IMR-90 (cell line): ENCODE data around the gene ENDOG. TPM values are rescaled to one million over a fixed set of nuclear protein-coding genes. Genes with fewer than 3 reads are reported as not detected.

Experiments used
- ATAC-seq: fragments of 200-7000 bp; cut with Tn5 transposase; 2 replicates; pipeline ENCODE4 v1.9.1; 2020; ENCODE audit warnings: low read depth, mild to moderate bottlenecking, moderate library complexity
- BruUV-seq: library from RNA; stranded (reverse); fragments of 400-500 nt; replicated peaks from 2 replicates; lab custom pipeline; 2021; lab: Mats Ljungman, UMichigan
- CTCF ChIA-PET: fragments of 300-600 bp; formaldehyde crosslinking; extraction: SDS; loops from one replicate; lab custom pipeline; 2021; ENCODE audit warnings: antibody characterized with exemption; lab: Yijun Ruan, JAX
- POLR2A ChIA-PET: fragments of 300-600 bp; sonication (Branson Sonifier 250); formaldehyde crosslinking; loops from one replicate; lab custom pipeline; 2022; ENCODE audit warnings: antibody characterized with exemption; ENCODE audit not compliant: unreplicated experiment; lab: Charles Lee
- DNase-seq: peaks from one replicate; pipeline ENCODE4 v3.0.0; 2013
- H2AFZ ChIP-seq: replicated peaks from 2 replicates; pipeline ENCODE3; 2013; ENCODE audit warnings: low read length, mild to moderate bottlenecking; ENCODE audit not compliant: poor library complexity
- H2AK5ac ChIP-seq: 2 replicates; pipeline ENCODE4 v1.6.1; 2013; ENCODE audit warnings: low read depth, low read length, inconsistent platforms
- H2AK9ac ChIP-seq: replicated peaks from 2 replicates; pipeline ENCODE3; 2013; ENCODE audit warnings: mild to moderate bottlenecking, low read depth, low read length, moderate library complexity; ENCODE audit not compliant: poor library complexity
- H2BK120ac ChIP-seq: 2 replicates; pipeline ENCODE4 v1.6.1; 2013; ENCODE audit warnings: low read depth, low read length, inconsistent platforms
- H2BK15ac ChIP-seq: 3 replicates; pipeline ENCODE4 v1.6.1; 2013; ENCODE audit warnings: low read depth, low read length, inconsistent platforms
- H2BK20ac ChIP-seq: 2 replicates; pipeline ENCODE4 v1.6.1; 2013; ENCODE audit warnings: low read depth, mild to moderate bottlenecking, inconsistent platforms, low read length, moderate library complexity
- H2BK5ac ChIP-seq: 2 replicates; pipeline ENCODE4 v1.6.1; 2013; ENCODE audit warnings: mild to moderate bottlenecking, low read depth, low read length, inconsistent platforms; ENCODE audit not compliant: poor library complexity, severe bottlenecking
- H3K14ac ChIP-seq: replicated peaks from 2 replicates; pipeline ENCODE4 v1.6.1; 2013; ENCODE audit warnings: low read depth, low read length, inconsistent platforms
- H3K18ac ChIP-seq: 2 replicates; pipeline ENCODE4 v1.6.1; 2013; ENCODE audit warnings: low read depth, low read length, control low read depth
- H3K23ac ChIP-seq: 2 replicates; pipeline ENCODE4 v1.6.1; 2013; ENCODE audit warnings: low read depth, low read length, inconsistent platforms
- H3K27ac ChIP-seq: 2 replicates; pipeline ENCODE4 v1.5.1; 2013; ENCODE audit warnings: mild to moderate bottlenecking, control low read depth, low read length; ENCODE audit not compliant: insufficient read depth
- H3K27me3 ChIP-seq: 2 replicates; pipeline ENCODE4 v1.6.1; 2013; ENCODE audit warnings: low read length; ENCODE audit not compliant: control insufficient read depth, insufficient read depth
- H3K36me3 ChIP-seq: 2 replicates; pipeline ENCODE4 v1.6.1; 2013; ENCODE audit warnings: low read length, mixed read lengths; ENCODE audit not compliant: control insufficient read depth, insufficient read depth
- H3K4ac ChIP-seq: 2 replicates; pipeline ENCODE4 v1.6.1; 2013; ENCODE audit warnings: low read depth, low read length, inconsistent platforms
- H3K4me1 ChIP-seq: 2 replicates; pipeline ENCODE4 v1.6.1; 2013; ENCODE audit warnings: low read length, mixed read lengths; ENCODE audit not compliant: control insufficient read depth, insufficient read depth
- H3K4me2 ChIP-seq: 2 replicates; pipeline ENCODE4 v1.6.1; 2013; ENCODE audit warnings: low read depth, mild to moderate bottlenecking, control low read depth, low read length, moderate library complexity
- H3K4me3 ChIP-seq: 2 replicates; pipeline ENCODE4 v1.5.1; 2013; ENCODE audit warnings: low read depth, mild to moderate bottlenecking, control low read depth, low read length, moderate library complexity; ENCODE audit not compliant: insufficient read depth
- H3K56ac ChIP-seq: 2 replicates; pipeline ENCODE4 v1.6.1; 2013; ENCODE audit warnings: low read length, inconsistent platforms; ENCODE audit not compliant: insufficient read depth; ENCODE audit errors: extremely low read depth
- H3K79me1 ChIP-seq, 2 experiments: 2 replicates each; pipeline ENCODE4 v1.6.1; 2013; ENCODE audit warnings: low read length in 2 of 2, inconsistent platforms in 1 of 2, low read depth in 1 of 2
- H3K9ac ChIP-seq: 2 replicates; pipeline ENCODE4 v1.6.1; 2013; ENCODE audit warnings: low read depth, low read length, control low read depth
- H3K9me1 ChIP-seq: 2 replicates; pipeline ENCODE4 v1.6.1; 2013; ENCODE audit warnings: low read length, inconsistent platforms; ENCODE audit not compliant: insufficient read depth
- H3K9me3 ChIP-seq: 2 replicates; pipeline ENCODE4 v1.6.1; 2013; ENCODE audit warnings: low read length; ENCODE audit not compliant: control insufficient read depth, insufficient read depth
- H4K20me1 ChIP-seq: 2 replicates; pipeline ENCODE4 v1.6.1; 2013; ENCODE audit warnings: low read length, inconsistent platforms; ENCODE audit not compliant: insufficient read depth
- H4K5ac ChIP-seq: 2 replicates; pipeline ENCODE4 v1.6.1; 2013; ENCODE audit warnings: mild to moderate bottlenecking, low read depth, low read length, control low read depth
- H4K8ac ChIP-seq, 2 experiments: 2 replicates each; pipeline ENCODE4 v1.6.1; 2013; ENCODE audit warnings: low read depth in 2 of 2, low read length in 2 of 2, control low read depth in 1 of 2, inconsistent platforms in 1 of 2
- H4K91ac ChIP-seq: 2 replicates; pipeline ENCODE4 v1.6.1; 2013; ENCODE audit warnings: low read depth, low read length, inconsistent platforms; ENCODE audit not compliant: insufficient read depth
- FOS ChIP-seq: fragments of 150-350 bp; IDR thresholded peaks from 2 replicates; pipeline ENCODE4 v1.6.1; 2016; ENCODE audit warnings: low read depth, low read length
- RCOR1 ChIP-seq: IDR thresholded peaks from 2 replicates; pipeline ENCODE4 v1.6.1; 2012; ENCODE audit warnings: mild to moderate bottlenecking, low read length, improper control_type of control experiment; ENCODE audit not compliant: insufficient replicate concordance
- SMC3 ChIP-seq: fragments of 150-350 bp; IDR thresholded peaks from 2 replicates; pipeline ENCODE4 v1.6.1; 2016; ENCODE audit warnings: low read depth, mild to moderate bottlenecking, antibody characterized with exemption, low read length, moderate library complexity
- WGBS, 2 experiments: methylation state at CpG; one replicate each; pipeline versions ENCODE4 v1.1.5 to v1.1.7; 2013; ENCODE audit warnings: missing lambda C conversion rate in 2 of 2; ENCODE audit not compliant: insufficient read length in 1 of 2; ENCODE audit errors: extremely low coverage in 2 of 2; 5-methylcytosine and 5-hydroxymethylcytosine counted together
- dilution Hi-C: fragments of 300-500 bp; cut with HindIII; formaldehyde crosslinking; loops from one replicate; pipeline ENCODE4 v1.14.3; 2018; ENCODE audit warnings: low sequenced_read_pairs; ENCODE audit not compliant: unreplicated experiment
- in situ Hi-C: fragments of 300-500 bp; cut with MboI; formaldehyde crosslinking; loops from 3 replicates; pipeline ENCODE4 v1.14.3; 2019; ENCODE audit warnings: low sequenced_read_pairs, inconsistent platforms, mixed read lengths
- intact Hi-C: fragments of 100-400 bp; cut with micrococcal nuclease; formaldehyde crosslinking; loops from 2 replicates; pipeline ENCODE4 v1.10.0; 2022
- polyA plus RNA-seq, 3 experiments: library from polyadenylated mRNA; depleted of rRNA; stranded (reverse); fragments of >200 nt; gene quantifications; 2 replicates each; pipeline ENCODE4 v1.2.3, GENCODE V29; 2012; ENCODE audit warnings: low replicate concordance in 1 of 3
- total RNA-seq: library from RNA; depleted of rRNA; stranded (reverse); fragments of >200 nt; gene quantifications from 2 replicates; pipeline ENCODE4 v1.2.3, GENCODE V29; 2012
- TF ChIP-seq, protein P1 (sequence below): fragments of 150-350 bp; IDR thresholded peaks from 2 replicates; pipeline ENCODE4 v1.6.1; 2016; ENCODE audit warnings: low read depth, mild to moderate bottlenecking, low read length, moderate library complexity, borderline replicate concordance

ENDOG gene
- total and polyA plus RNA-seq, 2 of the 4 experiments (the other 2 are of a cell fraction) = 9.9 to 16.2 TPM

DNA sequence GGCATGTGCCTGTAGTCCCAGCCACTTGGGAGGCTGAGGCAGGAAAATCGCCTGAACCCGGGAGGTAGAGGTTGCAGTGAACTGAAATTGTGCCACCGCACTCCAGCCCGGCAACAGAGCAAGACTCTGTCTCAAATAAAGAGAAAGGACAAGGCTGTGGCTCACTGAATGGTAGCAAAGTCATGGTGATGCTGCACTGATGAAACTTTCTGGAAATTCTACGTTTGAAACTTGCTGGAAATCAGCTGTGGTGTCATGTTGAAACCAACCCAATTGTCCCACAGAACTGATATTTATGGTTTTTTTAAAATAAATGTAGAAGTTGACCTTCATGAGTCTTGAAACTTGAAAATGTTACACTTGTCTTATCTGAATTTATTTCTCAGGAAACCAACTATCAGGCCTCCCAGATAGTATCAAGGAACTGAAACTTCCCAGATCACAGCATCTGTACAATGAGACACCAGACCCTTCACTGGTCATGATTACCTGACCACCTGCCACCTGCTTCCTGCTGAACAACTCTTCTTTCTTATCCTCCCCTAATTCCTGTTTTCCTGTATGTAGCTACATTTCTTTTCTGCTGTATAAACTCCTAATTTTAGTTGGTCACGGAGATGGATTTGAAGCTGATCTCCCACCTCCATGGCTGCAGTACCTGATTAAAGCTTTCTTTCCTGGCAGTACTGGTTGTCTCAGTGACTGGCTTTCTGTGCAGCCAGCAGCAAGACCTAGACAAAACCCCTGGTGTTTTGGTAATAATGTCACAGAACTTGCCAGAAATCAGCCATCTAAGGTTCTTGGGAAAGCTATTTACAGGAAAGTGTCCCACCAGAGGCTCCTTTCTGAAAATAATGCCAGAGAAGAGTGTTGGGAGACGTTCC, 36.9 kb upstream of the ENDOG start (continued):
- no peak for TF ChIP-seq RCOR1
- TF ChIP-seq FOS = no peak

DNA sequence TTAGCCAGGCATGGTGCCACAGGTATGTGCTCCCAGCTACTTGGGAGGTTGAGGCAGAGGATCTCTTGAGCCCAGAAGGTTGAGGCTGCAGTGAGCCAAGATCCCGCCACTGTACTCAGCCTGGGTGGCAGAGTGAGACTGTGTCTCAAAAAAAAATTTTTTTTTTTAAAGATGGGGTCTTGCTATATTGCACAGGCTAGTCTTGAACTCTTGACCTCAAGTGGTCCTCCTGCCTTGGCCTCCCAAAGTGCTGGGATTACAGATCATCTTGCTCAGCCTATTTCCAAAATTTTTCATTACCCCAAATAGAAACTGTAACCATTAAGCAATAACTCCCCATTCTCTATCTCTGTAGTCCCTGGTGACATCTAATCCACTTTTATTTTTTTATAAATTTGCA, 35.6 kb upstream of the ENDOG start:
- no peak overlapping the region for H3K18ac ChIP-seq
- ChIA-PET POLR2A (no interaction called here), CTCF (interaction anchor here (1.7 kb wide), 1 partner anchor 12 kb away, joined by 3 read pairs; no protein-coding TSS in a partner anchor)
- H2AFZ ChIP-seq = no peak overlapping the region
- no peak overlapping the region for H3K56ac ChIP-seq
- no peaks in the 10 kb centered on the region; the same call in 1 of the 2 replicates for H3K9me1 ChIP-seq
- intact Hi-C loops (no loop called here), dilution Hi-C loops (no loop called here), in situ Hi-C loops (no loop called here)
- no CpG with 5 or more reads among the region's 1 CpG for WGBS, 2 experiments
- H3K9me3 ChIP-seq = no peaks in the 10 kb centered on the region
- H2BK120ac ChIP-seq = no peak overlapping the region
- 0 out of 2 replicates have a peak, but pooled peaks cover 5% of the 10 kb centered on the region for H4K20me1 ChIP-seq
- peaks cover 6% of the 10 kb centered on the region for H3K4me1 ChIP-seq
- H3K23ac ChIP-seq = no peak overlapping the region
- no peak overlapping the region for H4K5ac ChIP-seq
- no peaks in the 10 kb centered on the region for H3K27me3 ChIP-seq
- no peak overlapping the region for H3K4me3 ChIP-seq
- no peak overlapping the region for H2BK20ac ChIP-seq
- no peaks in the 10 kb centered on the region for H3K36me3 ChIP-seq
- no peak overlapping the region for H2BK15ac ChIP-seq
- H3K14ac ChIP-seq = no peak overlapping the region
- no peak for DNase-seq
- H2BK5ac ChIP-seq = no peak overlapping the region
- H3K4me2 ChIP-seq = no peak overlapping the region
- no peak overlapping the region for H3K9ac ChIP-seq
- no peak overlapping the region for H2AK9ac ChIP-seq
- peaks cover 0 to 8% of the 10 kb centered on the region in 2 experiments; a peak in 2 of 4 replicates for H3K79me1 ChIP-seq
- no peak overlapping the region for H4K8ac ChIP-seq
- BruUV-seq = no TSS peak
- H2AK5ac ChIP-seq = no peak overlapping the region
- no peak for ATAC-seq
- no peak overlapping the region for H4K91ac ChIP-seq
- TF ChIP-seq SMC3 = no peak
- TF ChIP-seq, protein P1, sequence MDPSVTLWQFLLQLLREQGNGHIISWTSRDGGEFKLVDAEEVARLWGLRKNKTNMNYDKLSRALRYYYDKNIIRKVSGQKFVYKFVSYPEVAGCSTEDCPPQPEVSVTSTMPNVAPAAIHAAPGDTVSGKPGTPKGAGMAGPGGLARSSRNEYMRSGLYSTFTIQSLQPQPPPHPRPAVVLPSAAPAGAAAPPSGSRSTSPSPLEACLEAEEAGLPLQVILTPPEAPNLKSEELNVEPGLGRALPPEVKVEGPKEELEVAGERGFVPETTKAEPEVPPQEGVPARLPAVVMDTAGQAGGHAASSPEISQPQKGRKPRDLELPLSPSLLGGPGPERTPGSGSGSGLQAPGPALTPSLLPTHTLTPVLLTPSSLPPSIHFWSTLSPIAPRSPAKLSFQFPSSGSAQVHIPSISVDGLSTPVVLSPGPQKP = no peak
- no peak overlapping the region for H3K27ac ChIP-seq
- no peak overlapping the region for H3K4ac ChIP-seq
